Caco-2 (cell line): ENCODE data around the gene TECR. TPM values are rescaled to one million over a fixed set of nuclear protein-coding genes. Genes with fewer than 3 reads are reported as not detected.

ENCODE experiments used
- BruUV-seq: library from RNA; stranded (reverse); fragments of 400-500 nt; replicated peaks from 2 replicates; lab custom pipeline; 2021; lab: Mats Ljungman, UMichigan
- CTCF ChIA-PET: fragments of 300-600 bp; sonication (Branson Sonifier 250); formaldehyde crosslinking; loops from one replicate; lab custom pipeline; 2022; ENCODE audit warnings: antibody characterized with exemption; lab: Charles Lee
- POLR2A ChIA-PET: fragments of 300-600 bp; sonication (Branson Sonifier 250); formaldehyde crosslinking; loops from one replicate; lab custom pipeline; 2022; ENCODE audit warnings: antibody characterized with exemption; lab: Charles Lee
- DNase-seq, 2 experiments: peaks; one replicate each; pipeline versions ENCODE4 v3.0.0 to v3.0.0-alpha.2; 2020 to 2022
- H3K27me3 ChIP-seq: replicated peaks from 2 replicates; pipeline ENCODE4 v1.6.0; 2011; ENCODE audit warnings: low read length; ENCODE audit not compliant: control insufficient read depth, insufficient read depth
- H3K36me3 ChIP-seq: 2 replicates; pipeline ENCODE4 v1.5.1; 2011; ENCODE audit warnings: low read length; ENCODE audit not compliant: control insufficient read depth, insufficient read depth
- H3K4me1 ChIP-seq: fragments of 250-450 bp; sonication (Bioruptor Pico); 2 replicates; pipeline ENCODE4 v1.5.1; 2020; ENCODE audit warnings: mild to moderate bottlenecking
- H3K4me3 ChIP-seq: 2 replicates; pipeline ENCODE4 v1.5.1; 2011; ENCODE audit warnings: low read depth, mild to moderate bottlenecking, control low read depth, low read length
- H3K9me3 ChIP-seq: fragments of 250-450 bp; sonication (Bioruptor Pico); 2 replicates; pipeline ENCODE4 v1.5.1; 2020; ENCODE audit warnings: mild to moderate bottlenecking, moderate library complexity
- H3K27ac Mint-ChIP-seq: one replicate; pipeline ENCODE4 v1.8.0; 2022; ENCODE audit warnings: mixed read lengths; ENCODE audit not compliant: unreplicated experiment
- H3K27me3 Mint-ChIP-seq: one replicate; pipeline ENCODE4 v1.8.0; 2022; ENCODE audit warnings: mixed read lengths; ENCODE audit not compliant: insufficient read depth, unreplicated experiment
- H3K36me3 Mint-ChIP-seq: one replicate; pipeline ENCODE4 v1.8.0; 2022; ENCODE audit warnings: mild to moderate bottlenecking, mixed read lengths; ENCODE audit not compliant: insufficient read depth, unreplicated experiment
- H3K4me1 Mint-ChIP-seq: one replicate; pipeline ENCODE4 v1.8.0; 2022; ENCODE audit warnings: low read depth, mixed read lengths; ENCODE audit not compliant: unreplicated experiment
- H3K4me3 Mint-ChIP-seq: one replicate; pipeline ENCODE4 v1.8.0; 2022; ENCODE audit warnings: mild to moderate bottlenecking, moderate library complexity, mixed read lengths; ENCODE audit not compliant: unreplicated experiment
- H3K9me3 Mint-ChIP-seq: one replicate; pipeline ENCODE4 v1.8.0; 2022; ENCODE audit warnings: mixed read lengths; ENCODE audit not compliant: unreplicated experiment
- CTCF ChIP-seq, 2 experiments: fragments of 200-600 bp in 1 of 2; IDR thresholded peaks; 1 replicate in 1 of 2; 2 replicates in 1 of 2; pipeline versions ENCODE4 v1.5.1 to v1.8.0; 2011 to 2022; ENCODE audit warnings: antibody characterized with exemption in 1 of 2, control low read depth in 1 of 2, inconsistent platforms in 1 of 2, low read depth in 1 of 2, low read length in 1 of 2, mild to moderate bottlenecking in 1 of 2, moderate library complexity in 1 of 2; ENCODE audit not compliant: insufficient read depth in 1 of 2, severe bottlenecking in 1 of 2, unreplicated experiment in 1 of 2
- intact Hi-C: fragments of 100-400 bp; cut with micrococcal nuclease; formaldehyde crosslinking; loops from one replicate; pipeline ENCODE4 v1.10.0; 2022; ENCODE audit not compliant: unreplicated experiment
- total RNA-seq: library from RNA; stranded (reverse); gene quantifications from 2 replicates; pipeline ENCODE4 v1.2.3, GENCODE V29; 2022

Gene TECR
- total RNA-seq, 1 experiment from 2014 or later: 300 TPM

- ChIA-PET CTCF (interaction anchor here (1.0 to 1.3 kb wide), 3 partner anchors 9 to 46 kb away, joined by 3 to 11 read pairs (median 7); partner anchors contain the start of gene DNAJB1), POLR2A (interaction anchor here (0.5 to 1.9 kb wide), 6 partner anchors 9 to 1691 kb away, joined by 3 to 11 read pairs (median 4); partner anchors contain the start of gene DNAJB1)
- H3K36me3 ChIP-seq: no peaks in the 10 kb centered on the region
- peak overlapping the region; percentile 94 for H3K27ac Mint-ChIP-seq
- DNase-seq: peak; percentile 89 to 93
- H3K36me3 Mint-ChIP-seq: peaks cover 17% of the 10 kb centered on the region
- no peaks in the 10 kb centered on the region for H3K9me3 Mint-ChIP-seq
- TSS peak; percentile 73 for BruUV-seq
- no peak overlapping the region for H3K4me3 ChIP-seq
- H3K27me3 Mint-ChIP-seq: no peaks in the 10 kb centered on the region
- H3K4me1 Mint-ChIP-seq: peaks cover 49% of the 10 kb centered on the region
- H3K4me3 Mint-ChIP-seq: peak overlapping the region; percentile 58
- peak; percentile 88 to 92 for TF ChIP-seq CTCF (IDR thresholded peaks at IDR 0.05; ENCODE audit: insufficient read depth in 1 of 2, low read depth in 1 of 2, low read length in 1 of 2, severe bottlenecking in 1 of 2, unreplicated experiment in 1 of 2)
- H3K4me1 ChIP-seq: peaks cover 53% of the 10 kb centered on the region
- no peaks in the 10 kb centered on the region for H3K9me3 ChIP-seq
- intact Hi-C loops: loop anchor here (5.0 kb wide), 1 partner anchor 498 kb away; the partner anchor contains the start of gene RFX1
- no peaks in the 10 kb centered on the region for H3K27me3 ChIP-seq
Measured at GRCh38 chr19:14505488-14506239, 23.7 kb upstream of the TECR start.

GRCh38 chr19:14507704-14508542, 21.5 kb upstream of the TECR start:
- peaks cover 50% of the 10 kb centered on the region for H3K4me1 ChIP-seq
- H3K36me3 Mint-ChIP-seq: peaks cover 13% of the 10 kb centered on the region
- peak; percentile 52 to 74 for DNase-seq
- no peaks in the 10 kb centered on the region for H3K9me3 Mint-ChIP-seq
- ChIA-PET POLR2A (interaction anchor here (1.9 kb wide), 1 partner anchor 10 kb away, joined by 11 read pairs; the partner anchor contains the start of gene DNAJB1), CTCF (no interaction called here)
- no peaks in the 10 kb centered on the region for H3K36me3 ChIP-seq
- H3K4me3 ChIP-seq: no peak overlapping the region
- peak overlapping the region; percentile 58 for H3K4me3 Mint-ChIP-seq
- H3K27me3 Mint-ChIP-seq: no peaks in the 10 kb centered on the region
- intact Hi-C loops: loop anchor here (5.0 kb wide), 1 partner anchor 501 kb away; the partner anchor contains the start of gene RFX1
- BruUV-seq: no TSS peak
- H3K27me3 ChIP-seq: no peaks in the 10 kb centered on the region
- no peaks in the 10 kb centered on the region for H3K9me3 ChIP-seq
- H3K27ac Mint-ChIP-seq: peak overlapping the region; percentile 94
- H3K4me1 Mint-ChIP-seq: peaks cover 49% of the 10 kb centered on the region
- TF ChIP-seq CTCF (IDR thresholded peaks at IDR 0.05; ENCODE audit: insufficient read depth in 1 of 2, low read depth in 1 of 2, low read length in 1 of 2, severe bottlenecking in 1 of 2, unreplicated experiment in 1 of 2): no peak
